Hematopoietic multipotent progenitor cell treated with erythropoietin and hydrocortisone succinate and interleukin-3 and kit ligand, for 4 days (in vitro differentiated cells): ENCODE measurements around the gene SLC7A5.
"Not testable (repeated sequence)": the region's sequence is repeated elsewhere in the genome, so short reads cannot be mapped to it uniquely, and the experiment has no call there.

Source experiments
- DNase-seq: peaks from one replicate; pipeline ENCODE4 v3.0.0-alpha.2; 2015

SLC7A5 gene

DNA sequence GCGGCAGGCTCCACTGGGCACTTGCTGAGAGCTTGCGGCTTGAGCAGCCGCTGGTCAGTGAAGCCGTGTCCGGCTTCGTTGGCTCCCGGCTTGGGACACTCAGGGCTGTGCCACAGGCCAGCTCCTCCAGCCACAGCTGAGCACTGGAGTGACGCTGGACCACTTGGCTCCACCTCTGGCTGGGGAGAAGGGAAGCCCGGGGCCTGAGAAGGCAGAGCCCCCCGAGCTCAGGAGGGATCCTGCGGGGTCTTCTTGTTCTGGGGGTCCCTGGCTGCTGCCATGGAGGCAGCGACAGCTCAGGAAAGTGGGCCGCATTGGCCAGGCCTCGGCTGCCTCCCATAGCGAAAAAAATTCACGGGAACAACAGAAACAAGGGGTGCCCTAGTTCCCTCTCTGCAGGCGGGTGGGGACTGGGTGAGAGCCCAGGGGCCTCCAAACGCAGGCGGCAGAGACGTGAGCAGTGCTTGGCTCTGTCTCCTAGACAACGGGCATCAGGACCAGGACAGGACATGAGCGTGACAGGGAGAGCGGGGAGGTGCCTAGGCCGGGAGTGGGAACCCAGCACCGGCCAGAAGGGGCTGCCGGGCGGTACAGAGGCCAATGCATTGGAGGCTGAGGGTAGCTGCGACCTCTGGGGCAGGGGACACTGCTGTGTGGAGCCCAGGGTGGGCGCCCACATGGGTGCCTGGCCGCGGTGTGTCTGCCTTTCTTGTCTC, 37.7 kb downstream of the SLC7A5 start:
- no peak for DNase-seq

- DNase-seq: no peak
These were observed 38.5 kb downstream of the SLC7A5 start for GRCh38 chr16:87830673-87831420.

DNA sequence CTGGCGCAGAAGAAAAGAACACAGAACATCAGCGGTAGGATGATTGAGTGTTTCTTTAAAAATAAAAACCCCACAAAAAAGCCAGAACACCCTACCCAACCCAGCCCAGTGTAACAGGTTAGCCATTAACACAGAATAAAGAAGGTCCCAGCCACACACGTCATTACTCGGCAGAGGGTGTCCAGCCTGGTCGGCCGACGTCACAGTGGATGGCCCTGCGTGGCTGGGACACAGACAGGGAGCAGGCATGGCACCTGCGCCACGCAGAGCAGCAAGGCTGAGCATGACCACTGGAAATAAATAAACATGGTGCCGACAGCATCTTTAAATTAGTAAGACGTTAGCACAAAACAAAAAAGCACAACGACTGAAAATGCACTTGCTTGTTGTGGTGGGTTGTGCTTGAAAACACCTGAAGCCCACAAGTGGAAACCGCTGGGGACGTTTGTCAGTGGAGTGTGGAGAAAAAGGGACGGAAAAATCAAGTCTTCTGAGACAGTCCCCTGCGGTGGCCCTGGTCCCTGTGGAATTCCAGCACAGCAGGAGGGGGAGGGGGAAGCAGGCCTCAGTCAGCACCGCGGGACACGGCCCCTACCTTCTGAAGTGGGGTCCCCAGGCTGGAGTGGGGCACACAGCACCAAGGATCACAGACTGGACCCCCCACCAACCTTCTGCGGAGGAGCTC, 39.2 kb downstream of the SLC7A5 start:
- DNase-seq: no peak

DNA sequence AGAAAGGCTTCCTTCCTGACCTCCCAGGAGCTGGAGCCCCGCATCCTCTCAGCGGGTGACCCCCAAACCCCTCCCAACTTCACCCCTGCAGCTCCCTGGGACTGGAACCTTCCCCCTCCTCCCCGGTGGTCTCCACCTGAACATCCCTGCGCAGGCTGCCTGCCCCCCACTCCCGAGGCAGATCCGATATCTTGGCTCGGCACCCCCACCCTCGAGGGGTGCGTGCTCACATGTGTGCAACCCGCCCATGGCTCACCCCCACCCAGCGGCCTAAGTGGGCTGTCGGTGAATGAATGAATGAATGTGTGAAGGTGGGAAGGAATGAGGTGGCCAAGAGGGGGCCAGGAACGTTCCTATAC, 39.7 kb downstream of the SLC7A5 start:
- no peak for DNase-seq

DNA sequence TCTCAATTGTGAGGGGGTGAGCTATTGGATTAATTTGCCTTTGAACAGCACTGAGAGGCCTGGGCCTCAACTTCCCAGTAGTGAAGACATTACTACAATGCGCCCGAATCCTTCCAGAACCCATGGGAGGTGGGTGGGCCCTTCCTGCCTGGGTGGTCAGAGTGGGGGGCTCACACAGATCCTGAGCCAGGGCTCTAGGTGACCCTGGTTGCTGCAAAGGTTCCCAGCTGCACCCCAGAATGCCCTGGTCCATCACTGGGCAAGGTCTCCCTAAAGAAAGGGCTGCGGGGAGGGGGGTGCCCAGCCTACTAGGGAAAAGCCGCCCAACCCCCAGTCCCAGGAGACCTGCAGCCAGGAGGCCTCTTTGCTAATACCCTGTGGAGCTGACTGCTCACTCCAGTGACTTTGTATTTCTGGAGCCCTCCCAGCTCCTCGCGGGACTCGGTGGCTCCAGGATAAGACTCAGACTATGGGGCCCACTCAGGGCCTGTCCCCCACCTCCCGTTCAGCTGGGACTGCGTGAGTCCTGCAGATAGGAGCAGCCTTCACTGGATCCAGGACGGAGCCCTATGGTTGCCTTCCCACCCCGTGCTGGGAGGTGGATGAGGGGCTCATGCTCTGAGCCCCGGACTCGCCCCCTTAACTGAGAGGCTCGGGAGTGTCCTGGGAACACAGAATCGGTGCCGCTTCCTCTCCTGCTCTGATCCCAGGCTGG, 40.2 kb downstream of the SLC7A5 start:
- DNase-seq: no peak

GRCh38 chr16:87828071-87828906, 41.0 kb downstream of the SLC7A5 start:
- no peak for DNase-seq

- not testable (repeated sequence) for DNase-seq
These were observed 41.8 kb downstream of the SLC7A5 start for GRCh38 chr16:87827588-87827915.

- no peak for DNase-seq
These were observed 42.3 kb downstream of the SLC7A5 start for GRCh38 chr16:87826798-87827587.

DNA sequence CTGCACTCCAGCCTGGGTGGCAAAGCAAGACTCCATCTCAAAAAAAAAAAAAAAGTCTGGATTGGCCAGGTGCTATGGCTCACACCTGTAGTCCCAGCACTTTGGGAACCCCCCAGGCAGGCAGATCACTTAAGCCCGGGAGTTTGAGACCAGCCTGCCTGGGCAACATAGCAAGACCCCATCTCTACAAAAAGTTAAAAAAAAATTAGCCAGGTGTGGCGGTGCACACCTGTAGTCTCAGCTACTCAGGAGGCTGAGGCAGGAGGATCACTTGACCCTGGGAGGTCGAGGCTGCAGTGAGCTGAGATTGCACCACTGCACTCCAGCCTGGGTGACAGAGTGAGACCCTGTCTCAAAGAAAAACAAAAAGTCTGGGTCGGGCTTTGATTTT, 42.9 kb downstream of the SLC7A5 start:
- not testable (repeated sequence) for DNase-seq

- not testable (repeated sequence) for DNase-seq
These were observed 43.5 kb downstream of the SLC7A5 start for GRCh38 chr16:87825842-87826120.

GRCh38 chr16:87824991-87825841, 44.1 kb downstream of the SLC7A5 start:
- DNase-seq: no peak

- DNase-seq: no peak
These were observed 45.0 kb downstream of the SLC7A5 start for GRCh38 chr16:87824016-87824990.

GRCh38 chr16:87823181-87823929, 46.0 kb downstream of the SLC7A5 start:
- no peak for DNase-seq

DNA sequence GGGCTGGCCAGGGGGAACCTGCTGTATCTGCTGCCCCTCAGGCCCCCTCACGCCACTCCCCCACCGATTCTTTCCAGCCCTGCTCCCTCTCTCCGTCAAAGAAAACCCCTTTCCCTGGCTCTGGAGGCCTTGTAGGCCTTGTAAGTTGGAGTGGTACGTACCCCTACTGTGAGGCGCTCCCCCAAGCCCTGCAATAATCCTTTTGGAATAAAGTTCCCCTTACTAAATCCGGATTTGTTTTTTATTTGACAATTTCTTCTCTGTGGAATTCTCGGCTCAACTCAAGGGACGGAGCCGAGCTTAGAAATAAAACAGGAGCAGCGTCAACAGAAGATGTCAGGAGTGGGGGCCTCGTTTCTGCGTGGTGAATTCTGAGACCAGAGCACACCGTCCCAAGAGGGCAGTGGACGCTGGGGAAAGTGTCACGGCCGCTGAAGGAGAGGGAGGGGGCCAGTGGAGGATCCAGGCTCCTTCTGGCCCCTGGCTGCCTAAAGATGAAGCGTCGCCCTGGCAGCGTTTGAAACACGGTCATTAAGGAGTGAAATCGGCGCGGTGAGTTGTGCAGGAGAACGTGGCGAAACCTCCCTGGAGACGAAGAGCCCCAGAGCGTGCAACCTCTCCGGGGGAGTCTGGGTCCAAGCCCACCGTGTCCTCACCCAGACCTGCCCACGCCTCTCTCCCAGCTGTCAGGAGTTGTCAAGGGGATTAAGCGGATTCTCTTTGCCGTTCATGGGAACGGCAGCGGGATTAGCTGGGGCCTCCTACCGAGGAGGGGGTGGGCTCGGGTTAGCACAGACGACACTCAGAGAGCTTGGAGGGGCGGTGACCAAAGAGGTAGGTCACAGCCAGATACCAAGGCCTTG, 47.0 kb downstream of the SLC7A5 start:
- DNase-seq: no peak

GRCh38 chr16:87821376-87822107, 47.8 kb downstream of the SLC7A5 start:
- DNase-seq: no peak

DNA sequence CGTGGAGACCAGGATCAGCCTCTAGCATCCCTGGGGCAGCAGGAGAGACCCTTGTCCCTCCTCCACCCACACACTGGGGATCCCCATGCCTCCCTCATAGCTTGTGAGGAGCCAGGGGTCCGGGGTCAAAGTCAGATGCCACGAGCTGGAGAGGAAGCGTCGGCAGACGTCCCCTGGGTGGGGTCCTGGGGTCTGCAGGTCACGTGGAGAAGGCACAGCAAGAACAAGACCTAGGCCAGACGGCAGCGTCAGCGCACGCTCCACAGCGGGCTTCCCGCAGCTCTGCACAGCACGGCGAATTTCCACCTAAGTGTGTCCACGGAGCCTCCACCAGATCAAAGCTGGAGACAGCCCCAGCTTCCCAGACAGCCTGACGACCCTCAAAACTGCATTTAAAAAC, 49.3 kb downstream of the SLC7A5 start:
- DNase-seq: no peak

DNA sequence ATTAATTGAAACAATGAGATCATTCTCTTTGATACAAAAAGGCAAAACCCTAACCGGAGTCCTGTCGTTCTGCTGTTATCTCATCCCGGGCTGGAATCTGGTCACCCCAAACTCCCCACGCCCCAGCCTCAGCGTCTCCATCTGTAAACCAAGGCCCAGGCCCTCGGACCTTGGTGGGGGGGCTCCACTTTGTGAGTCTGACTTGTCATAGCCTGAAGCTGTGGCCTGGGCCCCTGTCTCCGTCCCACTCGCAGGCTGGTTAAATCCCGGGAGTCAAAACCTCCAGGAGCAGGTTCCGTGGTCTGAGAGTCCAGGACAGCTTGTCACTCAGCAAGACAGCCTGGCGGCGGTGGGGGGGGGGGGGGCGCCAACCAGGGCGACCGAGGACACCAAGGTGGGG, 50.0 kb downstream of the SLC7A5 start:
- DNase-seq: no peak
